Pulmonary artery endothelial cell (primary cell): ENCODE data around the gene TRABD2A. TPM values are rescaled to one million over a fixed set of nuclear protein-coding genes. Genes with fewer than 3 reads are reported as not detected.
"Not testable (repeated sequence)": the region's sequence is repeated elsewhere in the genome, so short reads cannot be mapped to it uniquely, and the experiment has no call there.

Source experiments
- DNase-seq: peaks from one replicate; pipeline ENCODE4 v3.0.0-alpha.2; 2011; ENCODE audit warnings: low read depth, low spot score
- total RNA-seq: library from RNA; depleted of rRNA; stranded (reverse); fragments of >200 nt; gene quantifications from 2 replicates; pipeline ENCODE4 v1.2.3, GENCODE V29; 2014

The TRABD2A gene
- total RNA-seq, 1 donor from 2014 or later, result 0.59 TPM

GRCh38 chr2:84879584-84880394, 1.1 kb downstream of the TRABD2A start:
- no peak for DNase-seq

GRCh38 chr2:84878896-84879583, 1.8 kb downstream of the TRABD2A start:
- DNase-seq, result no peak

GRCh38 chr2:84878459-84878858, 2.4 kb downstream of the TRABD2A start:
- no peak for DNase-seq

DNA sequence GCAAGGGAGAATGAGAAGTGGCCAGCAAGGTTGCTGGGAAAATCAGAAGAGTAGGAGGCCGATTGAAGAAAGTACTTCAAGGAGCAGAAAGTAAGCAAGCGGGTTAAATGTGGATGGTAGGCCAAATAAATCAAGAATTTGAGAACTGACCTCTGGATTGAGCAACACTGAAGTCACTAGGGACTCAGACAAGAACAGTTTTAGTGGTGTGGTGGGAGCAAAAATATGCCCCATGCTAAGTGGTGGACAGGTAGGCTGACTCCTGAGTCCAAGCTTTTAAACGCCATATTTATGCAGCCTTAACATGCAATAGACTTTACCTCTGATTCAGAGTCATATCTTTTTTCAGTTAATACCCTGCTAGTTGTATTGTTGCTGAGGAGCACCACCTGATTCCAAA, 4.5 kb downstream of the TRABD2A start:
- no peak for DNase-seq

DNA sequence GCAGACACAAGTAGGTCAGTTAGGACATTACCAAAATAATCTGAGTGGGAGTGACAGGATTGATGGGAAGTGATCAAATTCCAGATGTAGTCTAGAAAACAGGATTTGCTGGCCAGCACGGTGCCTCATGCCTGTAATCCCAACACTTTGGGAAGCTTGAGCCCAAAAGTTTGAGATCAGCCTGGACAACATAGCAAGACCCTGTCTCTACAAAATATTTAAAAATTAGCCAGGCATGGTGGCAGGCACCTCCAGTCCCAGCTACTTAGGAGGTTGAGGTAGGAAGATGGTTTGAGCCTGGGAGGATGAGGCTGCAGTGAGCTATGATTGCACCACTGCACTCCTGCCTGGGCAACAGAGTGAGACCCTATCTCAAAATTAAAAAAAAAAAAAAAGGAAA, 5.3 kb downstream of the TRABD2A start:
- not testable (repeated sequence) for DNase-seq

DNA sequence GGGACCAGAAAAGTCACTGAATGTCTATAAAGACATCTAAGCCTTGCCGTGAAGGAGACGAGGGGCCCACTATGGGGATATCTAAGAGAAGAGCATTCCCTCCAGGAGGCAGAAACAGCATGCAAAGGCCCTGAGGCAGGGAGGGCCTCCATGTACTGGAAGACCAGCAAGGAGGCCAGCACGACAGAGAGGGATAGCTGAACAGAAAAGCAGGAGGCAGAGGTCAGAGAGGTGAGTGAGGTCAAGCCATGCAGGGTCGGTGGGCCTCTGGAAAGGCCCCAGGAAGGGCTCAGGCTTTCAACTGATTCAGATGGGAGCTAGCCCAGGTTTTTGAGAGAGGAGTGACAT, 5.7 kb downstream of the TRABD2A start:
- DNase-seq, result no peak

DNA sequence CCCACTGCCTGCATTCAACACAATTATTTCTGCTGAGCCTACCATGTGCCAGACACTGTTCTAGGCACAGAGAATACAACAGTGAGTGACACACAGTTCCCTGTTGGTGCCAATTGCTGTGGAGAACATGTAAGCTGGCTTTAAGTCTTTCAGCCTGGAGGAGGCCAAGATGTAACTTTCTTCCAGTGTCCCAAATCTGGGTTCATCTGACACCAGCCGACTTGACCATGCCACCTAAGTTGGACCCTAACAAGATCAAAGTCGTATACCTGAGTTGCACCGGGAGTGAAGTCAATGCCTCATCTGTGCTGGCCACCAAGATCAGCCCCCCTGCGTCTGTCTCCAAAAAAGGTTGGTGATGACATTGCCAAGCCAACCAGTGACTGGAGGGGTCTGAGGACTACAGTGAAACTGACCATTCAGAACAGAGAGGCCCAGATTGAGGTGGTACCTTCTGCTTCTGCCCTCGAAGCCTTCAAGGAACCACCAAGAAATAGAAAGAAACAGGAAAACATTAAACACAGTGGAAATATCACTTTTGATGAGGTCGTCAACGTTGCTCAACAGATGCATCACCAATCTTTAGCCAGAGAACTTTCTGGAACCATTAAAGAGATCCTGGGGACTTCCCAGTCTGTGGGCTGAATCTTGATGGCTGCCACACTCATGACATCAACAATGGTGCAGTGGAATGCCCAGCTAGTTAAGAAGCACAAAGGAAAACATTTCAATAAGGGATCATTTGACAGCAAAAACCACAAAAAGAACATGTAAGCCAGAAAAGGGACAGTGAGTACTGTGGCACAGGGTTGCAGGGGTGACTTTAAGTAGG, 6.3 kb downstream of the TRABD2A start:
- no peak for DNase-seq

DNA sequence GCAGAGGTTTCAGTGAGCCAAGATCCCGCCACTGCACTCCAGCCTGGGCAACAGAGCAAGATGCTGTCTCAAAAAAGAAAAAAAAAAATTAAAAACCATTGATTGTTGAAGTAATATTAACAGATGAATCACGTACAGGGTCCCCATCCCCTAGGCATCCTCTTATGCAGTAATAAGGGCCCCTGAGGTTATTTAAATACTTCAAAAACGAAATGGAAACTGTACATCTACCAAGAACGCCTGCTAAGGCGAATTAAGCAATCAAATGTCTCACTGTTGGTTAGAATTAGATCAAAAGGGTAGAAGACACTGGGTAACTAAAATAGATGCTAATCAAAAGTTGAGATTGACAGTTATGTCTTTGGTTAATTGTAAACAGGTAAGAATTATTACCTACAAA, 7.5 kb downstream of the TRABD2A start:
- DNase-seq, result no peak

- DNase-seq, result not testable (repeated sequence)
Measured at GRCh38 chr2:84872691-84873090, 8.2 kb downstream of the TRABD2A start.

GRCh38 chr2:84870306-84870705, 10.6 kb downstream of the TRABD2A start:
- no peak for DNase-seq

GRCh38 chr2:84868327-84868726, 12.6 kb downstream of the TRABD2A start:
- not testable (repeated sequence) for DNase-seq

DNA sequence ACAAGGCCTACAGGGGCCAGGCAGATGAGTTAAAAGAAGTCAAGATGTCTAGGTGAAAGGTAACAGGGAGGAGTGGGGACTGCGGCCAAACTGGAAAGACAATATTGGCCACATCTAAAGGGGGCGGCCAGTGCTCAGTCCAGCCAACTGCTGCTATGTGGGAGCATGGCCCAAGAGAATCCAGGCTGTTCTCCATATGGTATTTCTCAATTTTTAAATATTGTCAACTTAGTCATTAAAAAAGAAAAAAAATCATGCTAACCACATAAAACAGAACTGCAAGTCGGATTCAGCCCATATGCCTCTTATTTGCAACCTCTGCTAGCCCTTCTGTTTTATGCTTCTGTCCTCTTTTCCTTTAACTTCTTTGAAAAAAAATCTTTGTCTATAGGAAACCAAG, 14.8 kb downstream of the TRABD2A start:
- DNase-seq, result no peak

DNA sequence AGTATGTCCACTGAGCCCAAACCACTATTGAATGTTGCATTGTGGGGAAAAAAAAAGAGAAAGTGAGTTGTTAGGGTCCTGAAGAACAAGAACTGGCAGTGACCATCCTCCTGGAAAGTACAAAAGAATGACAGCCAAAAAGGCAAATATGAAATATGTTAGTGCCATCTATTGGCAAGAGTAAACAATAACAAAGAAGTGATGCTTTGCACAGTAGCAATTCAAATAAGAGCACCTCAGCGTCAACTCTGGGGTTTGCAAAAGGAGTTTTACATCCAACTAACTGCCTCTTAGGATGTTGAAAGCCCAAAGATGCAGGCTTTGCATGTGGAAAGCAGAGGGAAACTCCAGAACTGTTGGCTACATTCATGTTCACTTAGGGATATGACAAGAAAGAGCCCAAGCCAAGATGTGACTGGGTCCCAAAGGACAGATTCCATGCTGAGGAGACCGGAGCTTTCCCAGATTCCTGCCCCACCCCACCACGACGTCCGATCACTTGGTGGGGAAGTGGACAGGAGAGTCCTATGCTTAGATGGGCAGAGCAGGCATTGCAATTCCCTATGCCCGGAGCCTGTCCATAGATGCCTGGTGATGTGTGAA, 15.6 kb downstream of the TRABD2A start:
- no peak for DNase-seq

DNA sequence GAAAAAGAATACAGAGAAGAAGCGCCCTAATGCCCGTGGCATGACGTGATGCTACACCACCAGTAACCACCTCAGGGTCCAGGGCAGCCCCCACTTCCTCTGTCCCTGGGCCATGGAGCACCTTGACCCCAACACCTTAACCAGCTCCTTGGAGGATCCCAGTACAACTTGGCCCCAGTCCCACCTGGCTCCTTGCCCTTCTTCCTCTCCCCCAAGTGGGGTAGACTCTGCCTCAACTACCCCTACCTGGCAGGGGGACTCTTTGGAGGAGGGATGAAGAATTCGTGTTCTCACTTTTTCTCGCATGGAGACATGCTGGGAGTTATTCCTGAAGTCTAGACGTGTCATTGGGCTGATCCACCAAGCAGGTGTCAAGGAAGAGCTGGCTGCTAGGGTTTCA, 18.9 kb downstream of the TRABD2A start:
- no peak for DNase-seq

DNA sequence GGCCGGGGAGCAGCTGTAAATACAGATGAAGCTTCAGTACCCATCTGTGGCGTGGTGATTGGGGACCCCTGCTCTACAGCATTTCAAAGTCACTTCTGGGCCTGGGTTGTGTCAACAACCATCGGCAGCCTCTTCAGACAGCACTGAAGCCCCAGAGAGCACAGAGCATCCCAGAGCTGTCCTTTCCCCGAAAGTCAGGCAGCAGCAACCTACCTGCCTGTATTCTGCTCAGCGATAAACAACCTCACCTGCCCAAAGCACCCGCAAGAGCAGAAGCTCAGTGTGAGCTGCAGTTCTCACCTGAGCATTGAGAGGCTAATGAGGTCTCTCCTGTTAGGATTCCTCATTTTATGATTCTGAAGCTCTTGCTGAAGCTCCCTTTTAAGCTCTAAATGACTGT, 19.3 kb downstream of the TRABD2A start:
- DNase-seq, result no peak

DNA sequence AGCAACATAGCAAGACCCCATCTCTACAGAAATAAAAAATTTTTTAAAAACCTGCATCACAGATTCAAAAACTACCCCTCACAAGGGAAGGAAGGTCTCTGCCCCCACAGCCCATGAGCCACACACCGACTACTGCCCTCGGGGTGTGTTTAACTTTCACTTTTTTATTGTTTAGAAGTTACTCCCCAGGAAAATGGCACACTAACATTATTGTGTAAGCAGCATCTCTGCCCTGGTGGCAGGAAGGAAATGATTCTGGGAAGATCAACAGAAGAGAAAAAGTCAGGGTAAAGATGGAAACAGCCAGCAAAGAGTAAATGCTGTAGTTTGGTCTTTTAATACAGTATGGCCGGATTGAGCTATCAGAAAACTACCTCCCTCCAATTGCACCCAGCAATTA, 21.9 kb downstream of the TRABD2A start:
- no peak for DNase-seq

- no peak for DNase-seq
Measured at GRCh38 chr2:84858123-84858522, 22.8 kb downstream of the TRABD2A start.

DNA sequence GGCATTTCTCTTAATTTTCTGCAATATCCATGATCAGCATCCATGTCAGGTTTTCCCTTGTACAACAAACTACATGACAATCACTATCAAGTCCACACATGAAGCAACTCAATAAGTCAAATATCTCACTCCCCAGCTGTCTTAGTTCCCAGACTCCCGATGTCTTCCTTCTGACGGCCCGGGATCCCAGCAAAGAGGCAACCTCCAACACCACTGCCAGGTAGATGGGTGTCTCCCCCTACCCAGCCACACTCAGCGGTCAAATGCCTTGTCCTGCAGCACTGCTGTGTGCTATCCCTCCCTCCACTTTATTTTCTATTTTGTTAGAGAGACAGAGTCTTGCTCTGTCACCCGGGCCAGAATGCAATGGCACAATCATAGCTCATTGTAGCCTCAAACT, 23.3 kb downstream of the TRABD2A start:
- DNase-seq, result no peak

GRCh38 chr2:84856787-84857186, 24.1 kb downstream of the TRABD2A start:
- no peak for DNase-seq

DNA sequence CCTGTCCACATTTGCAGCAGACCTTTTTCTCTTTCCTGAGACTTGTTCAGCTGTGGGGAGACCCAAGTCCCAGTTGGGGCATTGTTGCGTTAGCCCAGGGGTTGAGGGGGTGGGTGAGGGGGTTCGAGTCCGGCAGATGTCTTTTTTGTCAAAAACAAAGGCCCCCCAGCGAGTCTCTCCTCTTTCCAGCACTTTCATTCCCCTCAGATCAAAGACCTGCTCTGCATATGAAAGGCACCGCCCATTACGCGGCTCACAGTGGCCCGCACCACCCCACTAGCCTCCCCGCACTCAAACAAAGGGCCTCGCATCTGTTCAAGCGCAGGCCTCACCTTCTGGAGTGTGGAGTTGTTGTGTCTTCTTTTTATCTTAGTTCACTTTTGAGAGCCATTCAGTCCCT, 25.2 kb downstream of the TRABD2A start:
- DNase-seq, result no peak

DNA sequence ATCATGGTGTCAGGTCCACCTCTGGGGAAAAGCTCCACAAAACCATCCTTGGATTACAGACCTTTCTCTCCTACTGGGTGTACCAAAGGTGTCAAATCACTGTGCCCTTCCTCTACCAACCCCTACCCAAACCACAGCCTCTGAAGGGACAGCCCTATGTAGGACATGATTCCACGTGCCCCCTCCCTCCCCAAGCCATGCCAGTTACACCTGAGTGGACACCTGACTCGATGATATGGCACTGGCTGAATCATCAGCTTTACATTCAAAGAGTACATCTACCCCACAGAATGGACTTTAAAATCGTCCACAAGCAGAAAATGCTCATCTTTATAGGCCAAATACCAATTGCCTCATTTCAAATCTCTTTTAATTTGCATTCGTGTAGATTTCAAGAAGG, 26.0 kb downstream of the TRABD2A start:
- no peak for DNase-seq

- no peak for DNase-seq
Measured at GRCh38 chr2:84851876-84852275, 29.0 kb downstream of the TRABD2A start.
